SK-N-SH (cell line): ENCODE measurements around the gene TUT4. TPM values are rescaled to one million over a fixed set of nuclear protein-coding genes. Genes with fewer than 3 reads are reported as not detected.

Source experiments
- CTCF ChIA-PET: fragments of 300-600, 350-600 bp; formaldehyde crosslinking; extraction: SDS; loops from one replicate; lab custom pipeline; 2021; lab: Yijun Ruan, JAX
- POLR2A ChIA-PET: fragments of 350-600 bp; sonication (Branson Sonifier 250); formaldehyde crosslinking; extraction: SDS; loops from one replicate; lab custom pipeline; 2020; ENCODE audit warnings: antibody characterized with exemption, inconsistent platforms; lab: Yijun Ruan, JAX
- DNase-seq: peaks from one replicate; pipeline ENCODE4 v3.0.0; 2012
- H2AFZ ChIP-seq: fragments of 200-600 bp; sonication (generic); 2 replicates; pipeline ENCODE4 v1.8.1; 2016; ENCODE audit warnings: antibody characterized with exemption, mild to moderate bottlenecking, low read depth
- H3F3A ChIP-seq: fragments of 200-600 bp; sonication (generic); replicated peaks from 2 replicates; pipeline ENCODE3; 2016; ENCODE audit warnings: antibody characterized with exemption, mild to moderate bottlenecking; ENCODE audit not compliant: insufficient read depth
- H3K27ac ChIP-seq, 2 experiments: fragments of 200-500 bp in 1 of 2; fragments of 200-600 bp in 1 of 2; sonication (Bioruptor generic) in 1 of 2; sonication (generic), shearing (Covaris generic) in 1 of 2; 2 replicates each; pipeline versions ENCODE4 v1.5.1 to v1.6.1; 2014 to 2016; ENCODE audit warnings: low read depth in 2 of 2, inconsistent platforms in 1 of 2, low read length in 1 of 2, mild to moderate bottlenecking in 1 of 2, mixed read lengths in 1 of 2
- H3K27me3 ChIP-seq: fragments of 200-600 bp; sonication (generic), shearing (Covaris generic); 2 replicates; pipeline ENCODE4 v1.6.1; 2016; ENCODE audit warnings: mixed run types; ENCODE audit not compliant: insufficient read depth
- H3K36me3 ChIP-seq, 2 experiments: fragments of 200-500 bp in 1 of 2; fragments of 200-600 bp in 1 of 2; sonication (Bioruptor generic) in 1 of 2; sonication (generic) in 1 of 2; replicated peaks in 1 of 2; 2 replicates each; pipeline versions ENCODE3 to v1.5.1; 2014 to 2016; ENCODE audit warnings: low read length in 1 of 2, mild to moderate bottlenecking in 1 of 2; ENCODE audit not compliant: insufficient read depth in 2 of 2, control insufficient read depth in 1 of 2
- H3K4me1 ChIP-seq, 2 experiments: fragments of 200-500 bp in 1 of 2; fragments of 200-600 bp in 1 of 2; sonication (Bioruptor generic) in 1 of 2; sonication (generic), shearing (Covaris generic) in 1 of 2; 2 replicates each; pipeline versions ENCODE4 v1.5.1 to v1.6.1; 2014 to 2016; ENCODE audit warnings: low read depth in 1 of 2, low read length in 1 of 2, mixed run types in 1 of 2; ENCODE audit not compliant: insufficient read depth in 2 of 2, control insufficient read depth in 1 of 2
- H3K4me2 ChIP-seq: fragments of 200-600 bp; sonication (generic), shearing (Covaris generic); 2 replicates; pipeline ENCODE4 v1.6.1; 2017; ENCODE audit warnings: mixed run types
- H3K4me3 ChIP-seq, 2 experiments: fragments of 200-500 bp in 1 of 2; fragments of 200-600 bp in 1 of 2; sonication (Bioruptor generic) in 1 of 2; sonication (generic), shearing (Covaris generic) in 1 of 2; 2 replicates each; pipeline versions ENCODE4 v1.5.1 to v1.8.1; 2014 to 2016; ENCODE audit warnings: low read depth in 2 of 2, inconsistent platforms in 1 of 2, low read length in 1 of 2, mild to moderate bottlenecking in 1 of 2, mixed read lengths in 1 of 2, moderate library complexity in 1 of 2
- H3K79me2 ChIP-seq: fragments of 200-600 bp; sonication (generic); 2 replicates; pipeline ENCODE4 v1.8.1; 2017; ENCODE audit warnings: mild to moderate bottlenecking; ENCODE audit not compliant: insufficient read depth
- H3K9ac ChIP-seq: fragments of 200-600 bp; sonication (generic); 2 replicates; pipeline ENCODE4 v1.6.1; 2017; ENCODE audit warnings: mixed run types
- H3K9me2 ChIP-seq: fragments of 200-600 bp; sonication (generic); 2 replicates; pipeline ENCODE4 v1.6.1; 2017; ENCODE audit warnings: mixed run types
- H3K9me3 ChIP-seq: fragments of 200-600 bp; sonication (generic); 2 replicates; pipeline ENCODE4 v1.6.1; 2017; ENCODE audit warnings: mixed run types, mild to moderate bottlenecking, moderate library complexity
- H4K20me1 ChIP-seq: fragments of 200-600 bp; sonication (generic); 2 replicates; pipeline ENCODE4 v1.6.1; 2017; ENCODE audit warnings: mild to moderate bottlenecking, mixed run types; ENCODE audit not compliant: insufficient read depth
- CHD2 ChIP-seq: fragments of 150-350 bp; IDR thresholded peaks from 2 replicates; pipeline ENCODE4 v1.6.1; 2018; ENCODE audit warnings: low read length; ENCODE audit not compliant: partially characterized antibody
- ELF1 ChIP-seq: IDR thresholded peaks from 2 replicates; pipeline ENCODE4 v1.4.0; 2012
- EP300 ChIP-seq, 2 experiments: IDR thresholded peaks; 2 replicates each; pipeline versions ENCODE4 v1.4.0 to v1.6.1; 2012; ENCODE audit warnings: borderline replicate concordance in 1 of 2, low read depth in 1 of 2, low read length in 1 of 2
- FOXM1 ChIP-seq: IDR thresholded peaks from 2 replicates; pipeline ENCODE4 v1.4.0; 2012; ENCODE audit warnings: low read depth, mild to moderate bottlenecking
- GABPA ChIP-seq: IDR thresholded peaks from 2 replicates; pipeline ENCODE4 v1.4.0; 2012; ENCODE audit warnings: low read depth, mild to moderate bottlenecking
- GATA2 ChIP-seq: sonication (generic); formaldehyde crosslinking; IDR thresholded peaks from 2 replicates; pipeline ENCODE4 v1.5.0; 2020; ENCODE audit warnings: mild to moderate bottlenecking, missing genetic modification reagents
- IRF3 ChIP-seq: fragments of 150-350 bp; IDR thresholded peaks from 2 replicates; pipeline ENCODE4 v1.6.1; 2016; ENCODE audit warnings: mild to moderate bottlenecking, low read depth, low read length
- NFIC ChIP-seq: IDR thresholded peaks from 2 replicates; pipeline ENCODE4 v1.4.0; 2012; ENCODE audit warnings: borderline replicate concordance
- PBX3 ChIP-seq: IDR thresholded peaks from 2 replicates; pipeline ENCODE4; 2012
- POLR2AphosphoS5 ChIP-seq: IDR thresholded peaks from 2 replicates; pipeline ENCODE4 v1.6.1; 2012; ENCODE audit warnings: low read depth, low read length
- RAD21 ChIP-seq: IDR thresholded peaks from 2 replicates; pipeline ENCODE4 v1.6.1; 2012; ENCODE audit warnings: mild to moderate bottlenecking, low read length
- SIN3A ChIP-seq: IDR thresholded peaks from 2 replicates; pipeline ENCODE4 v1.6.1; 2012; ENCODE audit warnings: low read depth, mild to moderate bottlenecking, low read length, moderate library complexity, borderline replicate concordance
- SMC3 ChIP-seq: IDR thresholded peaks from 2 replicates; pipeline ENCODE4 v1.6.1; 2012; ENCODE audit warnings: low read depth, low read length, improper control_type of control experiment
- TAF1 ChIP-seq: IDR thresholded peaks from 2 replicates; pipeline ENCODE4 v1.6.1; 2012; ENCODE audit warnings: low read depth, mild to moderate bottlenecking, low read length, moderate library complexity, borderline replicate concordance
- TCF12 ChIP-seq: IDR thresholded peaks from 2 replicates; pipeline ENCODE4 v1.4.0; 2012
- ZBTB33 ChIP-seq: IDR thresholded peaks from 2 replicates; pipeline ENCODE4 v1.4.0; 2012; ENCODE audit warnings: low read depth, borderline replicate concordance
- WGBS: methylation state at CpG from one replicate; pipeline ENCODE4 v1.1.6; 2017; ENCODE audit warnings: low lambda C conversion rate; 5-methylcytosine and 5-hydroxymethylcytosine counted together
- polyA plus RNA-seq, 3 experiments: library from polyadenylated mRNA; depleted of rRNA; stranded (reverse); fragments of >200 nt; gene quantifications; 2 replicates each; pipeline ENCODE4 v1.2.3, GENCODE V29; 2012

TUT4 gene
- polyA plus RNA-seq, 1 of the 3 experiments (the other 2 are of a cell fraction), result 28.3 TPM

GRCh38 chr1:52404116-52404974 lies 148.5 kb downstream of the TUT4 start, which contains the start of the genes ORC1 and PRPF38A (continued):
- no peak for TF ChIP-seq EP300 (IDR thresholded peaks at IDR 0.05; ENCODE audit: borderline replicate concordance in 1 of 2, low read depth in 1 of 2, low read length in 1 of 2)
- TF ChIP-seq NFIC, result no peak
- TF ChIP-seq POLR2AphosphoS5, result peak; percentile 98
- TF ChIP-seq GATA2 (CRISPR knock-in tag), result no peak
- no peak for TF ChIP-seq TCF12
- no peak for TF ChIP-seq CHD2
- TF ChIP-seq FOXM1, result no peak
- TF ChIP-seq PBX3, result no peak
- no peak for TF ChIP-seq SMC3
- no peak for TF ChIP-seq ZBTB33
- TF ChIP-seq ELF1, result peak; percentile 64; the same call in 1 of the 2 replicates
- TF ChIP-seq IRF3, result no peak
- peak; percentile 92 for TF ChIP-seq GABPA
- no peak for TF ChIP-seq RAD21
- peak; percentile 88; the same call in 1 of the 2 replicates for TF ChIP-seq SIN3A
- TF ChIP-seq TAF1, result peak; percentile 88
- TF ChIP-seq, all 33 proteins: peak for 10

- ChIA-PET POLR2A (interaction anchor here (0.5 to 1.2 kb wide), 5 partner anchors 12 to 298 kb away, joined by 3 to 4 read pairs (median 3); partner anchors contain the start of gene TUT4), CTCF (interaction anchor here (0.5 to 2.4 kb wide), 6 partner anchors 9 to 306 kb away, joined by 3 to 14 read pairs (median 4); no protein-coding TSS in a partner anchor)
- Histone ChIP-seq H3K36me3 (peaks cover 20 to 21% of the 10 kb centered on the region in 2 experiments), H2AFZ (peak overlapping the region; percentile 90), H3F3A (no peaks in the 10 kb centered on the region), H3K79me2 (peaks cover 55% of the 10 kb centered on the region), H3K27ac (peak overlapping the region; percentile 62 to 92), H3K4me1 (peaks cover 6 to 14% of the 10 kb centered on the region in 2 experiments; a peak in 2 of 4 replicates), H3K9me2 (no peaks in the 10 kb centered on the region), H3K9ac (peak overlapping the region; percentile 92), H3K4me2 (peak overlapping the region; percentile 79), H3K4me3 (peak overlapping the region; percentile 92 to 97), H3K27me3 (no peaks in the 10 kb centered on the region), H4K20me1 (no peaks in the 10 kb centered on the region), H3K9me3 (no peaks in the 10 kb centered on the region)
- TF ChIP-seq FOXM1 (no peak), PBX3 (peak; percentile 61), SIN3A (peak; percentile 48; the same call in 1 of the 2 replicates)
- 2% methylated on average over 16 of the region's 16 CpGs for WGBS
- DNase-seq, result peak; percentile 53
Measured at GRCh38 chr1:52403566-52404115, 149.3 kb downstream of the TUT4 start.
